ENCODE results near the gene MYBPC2.

GRCh38 chr19:50510700-50511068, 78.0 kb downstream of the MYBPC2 start:
- TF ChIP-seq CTCF (tag by site-specific recombination; IDR thresholded peaks at IDR 0.05) (no peak), YY1 (tag by site-specific recombination; IDR thresholded peaks at IDR 0.05) (no peak), BCL11B (tag by site-specific recombination; IDR thresholded peaks at IDR 0.05; ENCODE audit: low read depth) (no peak)
